Caco-2 (cell line): ENCODE measurements around the gene AASDHPPT. TPM values are rescaled to one million over a fixed set of nuclear protein-coding genes. Genes with fewer than 3 reads are reported as not detected.

Source experiments
- BruUV-seq: library from RNA; stranded (reverse); fragments of 400-500 nt; replicated peaks from 2 replicates; lab custom pipeline; 2021; lab: Mats Ljungman, UMichigan
- CTCF ChIA-PET: fragments of 300-600 bp; sonication (Branson Sonifier 250); formaldehyde crosslinking; loops from one replicate; lab custom pipeline; 2022; ENCODE audit warnings: antibody characterized with exemption; lab: Charles Lee
- POLR2A ChIA-PET: fragments of 300-600 bp; sonication (Branson Sonifier 250); formaldehyde crosslinking; loops from one replicate; lab custom pipeline; 2022; ENCODE audit warnings: antibody characterized with exemption; lab: Charles Lee
- DNase-seq, 2 experiments: peaks; one replicate each; pipeline versions ENCODE4 v3.0.0 to v3.0.0-alpha.2; 2020 to 2022
- H3K27me3 ChIP-seq: replicated peaks from 2 replicates; pipeline ENCODE4 v1.6.0; 2011; ENCODE audit warnings: low read length; ENCODE audit not compliant: control insufficient read depth, insufficient read depth
- H3K36me3 ChIP-seq: 2 replicates; pipeline ENCODE4 v1.5.1; 2011; ENCODE audit warnings: low read length; ENCODE audit not compliant: control insufficient read depth, insufficient read depth
- H3K4me1 ChIP-seq: fragments of 250-450 bp; sonication (Bioruptor Pico); 2 replicates; pipeline ENCODE4 v1.5.1; 2020; ENCODE audit warnings: mild to moderate bottlenecking
- H3K4me3 ChIP-seq: 2 replicates; pipeline ENCODE4 v1.5.1; 2011; ENCODE audit warnings: low read depth, mild to moderate bottlenecking, control low read depth, low read length
- H3K9me3 ChIP-seq: fragments of 250-450 bp; sonication (Bioruptor Pico); 2 replicates; pipeline ENCODE4 v1.5.1; 2020; ENCODE audit warnings: mild to moderate bottlenecking, moderate library complexity
- H3K27ac Mint-ChIP-seq: one replicate; pipeline ENCODE4 v1.8.0; 2022; ENCODE audit warnings: mixed read lengths; ENCODE audit not compliant: unreplicated experiment
- H3K27me3 Mint-ChIP-seq: one replicate; pipeline ENCODE4 v1.8.0; 2022; ENCODE audit warnings: mixed read lengths; ENCODE audit not compliant: insufficient read depth, unreplicated experiment
- H3K36me3 Mint-ChIP-seq: one replicate; pipeline ENCODE4 v1.8.0; 2022; ENCODE audit warnings: mild to moderate bottlenecking, mixed read lengths; ENCODE audit not compliant: insufficient read depth, unreplicated experiment
- H3K4me1 Mint-ChIP-seq: one replicate; pipeline ENCODE4 v1.8.0; 2022; ENCODE audit warnings: low read depth, mixed read lengths; ENCODE audit not compliant: unreplicated experiment
- H3K4me3 Mint-ChIP-seq: one replicate; pipeline ENCODE4 v1.8.0; 2022; ENCODE audit warnings: mild to moderate bottlenecking, moderate library complexity, mixed read lengths; ENCODE audit not compliant: unreplicated experiment
- H3K9me3 Mint-ChIP-seq: one replicate; pipeline ENCODE4 v1.8.0; 2022; ENCODE audit warnings: mixed read lengths; ENCODE audit not compliant: unreplicated experiment
- intact Hi-C: fragments of 100-400 bp; cut with micrococcal nuclease; formaldehyde crosslinking; loops from one replicate; pipeline ENCODE4 v1.10.0; 2022; ENCODE audit not compliant: unreplicated experiment
- total RNA-seq: library from RNA; stranded (reverse); gene quantifications from 2 replicates; pipeline ENCODE4 v1.2.3, GENCODE V29; 2022
- TF ChIP-seq, protein P1 (sequence below), 2 experiments: fragments of 200-600 bp in 1 of 2; IDR thresholded peaks; 1 replicate in 1 of 2; 2 replicates in 1 of 2; pipeline versions ENCODE4 v1.5.1 to v1.8.0; 2011 to 2022; ENCODE audit warnings: antibody characterized with exemption in 1 of 2, control low read depth in 1 of 2, inconsistent platforms in 1 of 2, low read depth in 1 of 2, low read length in 1 of 2, mild to moderate bottlenecking in 1 of 2, moderate library complexity in 1 of 2; ENCODE audit not compliant: insufficient read depth in 1 of 2, severe bottlenecking in 1 of 2, unreplicated experiment in 1 of 2

Gene AASDHPPT
- total RNA-seq, 1 experiment from 2014 or later, result 64.8 TPM

DNA sequence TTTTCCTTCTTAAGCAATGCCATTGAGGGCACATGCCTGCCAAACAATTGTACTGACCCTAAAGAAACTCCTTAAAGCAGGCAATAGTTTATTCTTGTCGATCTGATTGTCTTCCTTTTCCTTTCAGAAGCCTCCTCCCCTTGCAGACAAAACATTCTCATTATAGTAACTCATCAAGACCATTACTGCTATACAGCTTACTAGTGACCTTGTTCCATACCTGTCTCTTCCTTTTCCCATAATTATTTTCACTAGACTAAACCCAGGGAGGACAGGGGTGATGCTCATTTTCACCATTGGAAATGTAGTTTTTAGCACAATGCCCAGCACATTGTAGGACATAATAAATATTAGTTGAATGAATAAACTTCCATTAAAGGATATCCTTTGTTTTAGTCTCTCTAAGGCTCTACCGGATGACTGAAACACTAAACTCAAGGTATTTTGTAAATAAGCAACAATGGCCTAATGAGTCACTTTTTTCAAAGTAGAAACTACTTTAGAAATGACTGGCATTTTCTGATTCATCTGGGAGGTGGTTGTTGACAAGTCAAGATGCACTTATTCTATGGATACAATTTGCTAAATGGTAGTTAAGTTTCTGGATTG is 46.2 kb upstream of the AASDHPPT start:
- POLR2A ChIA-PET, result no interaction called here
- BruUV-seq, result no TSS peak
- no peaks in the 10 kb centered on the region; the same call in 1 of the 2 replicates for H3K27me3 ChIP-seq
- intact Hi-C loops, result no loop called here
- no peak overlapping the region for H3K4me3 ChIP-seq
- no peaks in the 10 kb centered on the region for H3K4me1 Mint-ChIP-seq
- no peaks in the 10 kb centered on the region for H3K9me3 ChIP-seq
- TF ChIP-seq, protein P1, sequence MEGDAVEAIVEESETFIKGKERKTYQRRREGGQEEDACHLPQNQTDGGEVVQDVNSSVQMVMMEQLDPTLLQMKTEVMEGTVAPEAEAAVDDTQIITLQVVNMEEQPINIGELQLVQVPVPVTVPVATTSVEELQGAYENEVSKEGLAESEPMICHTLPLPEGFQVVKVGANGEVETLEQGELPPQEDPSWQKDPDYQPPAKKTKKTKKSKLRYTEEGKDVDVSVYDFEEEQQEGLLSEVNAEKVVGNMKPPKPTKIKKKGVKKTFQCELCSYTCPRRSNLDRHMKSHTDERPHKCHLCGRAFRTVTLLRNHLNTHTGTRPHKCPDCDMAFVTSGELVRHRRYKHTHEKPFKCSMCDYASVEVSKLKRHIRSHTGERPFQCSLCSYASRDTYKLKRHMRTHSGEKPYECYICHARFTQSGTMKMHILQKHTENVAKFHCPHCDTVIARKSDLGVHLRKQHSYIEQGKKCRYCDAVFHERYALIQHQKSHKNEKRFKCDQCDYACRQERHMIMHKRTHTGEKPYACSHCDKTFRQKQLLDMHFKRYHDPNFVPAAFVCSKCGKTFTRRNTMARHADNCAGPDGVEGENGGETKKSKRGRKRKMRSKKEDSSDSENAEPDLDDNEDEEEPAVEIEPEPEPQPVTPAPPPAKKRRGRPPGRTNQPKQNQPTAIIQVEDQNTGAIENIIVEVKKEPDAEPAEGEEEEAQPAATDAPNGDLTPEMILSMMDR (IDR thresholded peaks at IDR 0.05; ENCODE audit: insufficient read depth in 1 of 2, low read depth in 1 of 2, low read length in 1 of 2, severe bottlenecking in 1 of 2, unreplicated experiment in 1 of 2), result no peak
- H3K4me1 ChIP-seq, result no peaks in the 10 kb centered on the region
- no peaks in the 10 kb centered on the region for H3K36me3 ChIP-seq
- H3K4me3 Mint-ChIP-seq, result no peak overlapping the region
- DNase-seq, result no peak
- peaks cover 10% of the 10 kb centered on the region for H3K27me3 Mint-ChIP-seq
- H3K9me3 Mint-ChIP-seq, result no peaks in the 10 kb centered on the region
- CTCF ChIA-PET, result no interaction called here
- no peak overlapping the region for H3K27ac Mint-ChIP-seq
- H3K36me3 Mint-ChIP-seq, result no peaks in the 10 kb centered on the region

DNA sequence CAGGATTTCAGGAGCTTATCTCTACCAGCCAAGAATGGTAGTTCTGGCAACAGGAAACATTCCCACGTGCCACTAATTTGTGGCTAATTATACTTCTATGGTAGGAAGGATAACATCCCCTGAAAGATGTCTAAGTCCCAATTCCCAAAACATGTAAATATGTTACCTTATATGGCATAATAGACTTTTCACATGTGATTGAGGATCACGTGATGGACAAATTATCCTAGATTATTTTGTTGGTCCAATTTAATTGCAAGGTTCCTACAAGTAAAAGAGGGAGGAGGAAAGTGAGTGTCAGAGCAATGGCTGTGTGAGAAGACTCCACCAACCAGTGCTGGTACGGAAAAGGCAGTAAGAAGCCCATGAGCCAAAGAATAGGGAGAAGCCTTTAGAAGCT is 45.5 kb upstream of the AASDHPPT start:
- no peak overlapping the region for H3K4me3 Mint-ChIP-seq
- no peaks in the 10 kb centered on the region for H3K4me1 ChIP-seq
- H3K36me3 ChIP-seq, result no peaks in the 10 kb centered on the region
- ChIA-PET POLR2A (no interaction called here), CTCF (no interaction called here)
- no TSS peak for BruUV-seq
- no peaks in the 10 kb centered on the region for H3K9me3 ChIP-seq
- H3K27me3 Mint-ChIP-seq, result peaks cover 10% of the 10 kb centered on the region
- intact Hi-C loops, result no loop called here
- H3K27ac Mint-ChIP-seq, result no peak overlapping the region
- TF ChIP-seq, protein P1 (IDR thresholded peaks at IDR 0.05; ENCODE audit: insufficient read depth in 1 of 2, low read depth in 1 of 2, low read length in 1 of 2, severe bottlenecking in 1 of 2, unreplicated experiment in 1 of 2), result no peak
- no peak for DNase-seq
- H3K4me1 Mint-ChIP-seq, result no peaks in the 10 kb centered on the region
- H3K36me3 Mint-ChIP-seq, result no peaks in the 10 kb centered on the region
- no peaks in the 10 kb centered on the region for H3K9me3 Mint-ChIP-seq
- H3K27me3 ChIP-seq, result no peaks in the 10 kb centered on the region; the same call in 1 of the 2 replicates
- no peak overlapping the region for H3K4me3 ChIP-seq

DNA sequence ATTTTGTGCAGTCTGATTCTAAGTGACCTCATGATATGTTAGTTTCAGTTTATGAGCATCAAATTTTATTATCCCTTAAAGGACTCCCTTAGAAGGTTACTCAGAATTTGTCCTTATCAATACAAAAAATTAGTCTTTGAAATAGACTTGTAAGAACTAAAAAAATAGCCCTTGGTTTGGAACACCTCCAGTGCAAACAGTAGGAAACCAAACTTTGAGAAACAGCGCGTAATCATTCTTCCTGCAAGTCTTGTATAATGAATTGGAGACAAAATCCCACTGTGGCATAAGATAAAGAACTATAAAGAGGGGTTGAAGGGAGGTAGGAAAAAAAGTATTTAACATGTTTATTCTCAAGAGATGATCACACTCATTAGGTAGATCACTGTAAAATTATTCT is 44.6 kb upstream of the AASDHPPT start:
- TF ChIP-seq, protein P1 (IDR thresholded peaks at IDR 0.05; ENCODE audit: insufficient read depth in 1 of 2, low read depth in 1 of 2, low read length in 1 of 2, severe bottlenecking in 1 of 2, unreplicated experiment in 1 of 2), result no peak
- Histone ChIP-seq H3K9me3 (no peaks in the 10 kb centered on the region), H3K36me3 (no peaks in the 10 kb centered on the region), H3K27me3 (no peaks in the 10 kb centered on the region; the same call in 1 of the 2 replicates), H3K4me3 (no peak overlapping the region), H3K4me1 (no peaks in the 10 kb centered on the region)
- Mint-ChIP-seq H3K27ac (no peak overlapping the region), H3K9me3 (no peaks in the 10 kb centered on the region), H3K27me3 (peaks cover 11% of the 10 kb centered on the region), H3K4me1 (no peaks in the 10 kb centered on the region), H3K36me3 (no peaks in the 10 kb centered on the region), H3K4me3 (no peak overlapping the region)
- intact Hi-C loops, result no loop called here
- BruUV-seq, result no TSS peak
- POLR2A ChIA-PET, result no interaction called here
- CTCF ChIA-PET, result no interaction called here
- no peak for DNase-seq
